Measurements from ENCODE around the gene SLC22A15.
"Not testable (repeated sequence)": the region's sequence is repeated elsewhere in the genome, so short reads cannot be mapped to it uniquely, and the experiment has no call there.

SLC22A15 gene

GRCh38 chr1:115982400-115982799, 6.1 kb downstream of the SLC22A15 start:
- DNase-seq, result no peak

DNA sequence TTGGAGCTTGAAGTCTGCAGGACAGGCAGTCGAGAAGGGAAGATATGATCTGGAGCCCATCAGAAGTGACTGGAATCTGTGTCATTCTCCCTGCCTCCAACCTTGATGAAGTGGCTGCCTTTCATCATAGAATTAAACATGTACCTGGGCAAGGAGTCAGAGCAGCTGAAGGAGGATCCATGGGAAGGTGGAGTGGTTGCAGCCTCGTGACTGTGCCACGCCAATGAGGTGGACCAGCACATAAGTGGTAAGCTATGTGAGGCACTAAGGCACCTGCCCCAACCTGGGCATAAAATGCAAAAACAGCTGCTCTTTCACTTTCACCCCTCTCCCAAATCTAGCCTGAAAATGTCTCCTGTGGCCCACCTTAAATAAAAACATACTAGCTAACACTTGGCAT, 7.3 kb downstream of the SLC22A15 start:
- DNase-seq, result no peak

DNA sequence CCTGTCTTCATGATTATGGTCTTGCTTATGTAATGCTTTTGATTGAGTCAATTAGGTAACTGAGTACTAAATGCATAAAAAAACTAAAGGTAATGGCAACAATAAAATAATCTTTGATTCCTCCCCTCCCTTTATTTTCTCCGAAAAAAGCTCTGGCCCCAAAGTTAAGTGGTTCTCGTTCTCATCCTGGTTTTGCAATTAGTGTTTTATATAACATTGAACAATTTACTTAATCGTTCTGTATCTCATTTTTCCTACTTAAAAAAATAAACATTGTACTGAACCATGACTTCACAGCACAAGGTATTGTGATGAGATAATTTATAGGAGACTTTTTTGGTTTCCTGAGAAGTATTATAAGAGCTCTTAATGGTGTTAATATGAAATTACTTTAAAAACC, 11.3 kb downstream of the SLC22A15 start:
- no peak for DNase-seq

DNA sequence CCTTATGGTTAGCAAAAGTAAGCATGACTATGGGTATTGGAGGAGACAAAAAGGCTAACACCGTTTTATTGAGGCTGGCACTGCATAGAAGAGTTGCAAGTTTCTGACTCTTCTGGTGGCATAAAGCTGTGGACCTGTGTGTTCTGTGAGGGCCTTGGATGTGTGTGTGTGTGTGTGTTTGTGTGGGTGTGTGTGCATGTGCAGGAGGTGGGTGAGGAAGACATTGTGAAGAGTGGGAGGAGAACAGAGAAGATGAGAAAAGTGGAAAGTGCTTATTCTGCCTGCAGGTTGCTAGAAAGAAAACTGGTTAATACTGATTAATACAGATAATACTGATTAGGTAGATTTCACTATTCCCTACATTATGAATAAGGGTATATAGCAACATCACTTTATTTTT, 12.6 kb downstream of the SLC22A15 start:
- no peak for DNase-seq

DNA sequence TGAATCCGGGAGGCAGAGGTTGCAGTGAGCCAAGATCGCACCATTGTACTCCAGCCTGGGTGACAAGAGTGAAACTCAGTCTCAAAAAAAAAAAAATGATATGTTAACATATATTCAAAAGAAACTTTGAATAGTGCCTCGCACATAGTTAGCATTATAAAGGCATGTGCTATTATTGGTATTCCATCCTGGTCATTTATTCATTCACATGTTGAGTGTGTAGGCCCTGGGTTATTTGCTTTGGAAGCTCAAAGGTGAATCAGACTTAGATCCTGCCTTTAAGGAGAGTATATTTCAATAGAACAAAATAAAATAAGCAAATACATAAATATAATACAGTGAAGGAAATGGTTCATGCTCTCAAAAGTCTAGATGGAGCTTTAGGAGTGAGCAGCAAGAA, 13.4 kb downstream of the SLC22A15 start:
- no peak for DNase-seq

DNA sequence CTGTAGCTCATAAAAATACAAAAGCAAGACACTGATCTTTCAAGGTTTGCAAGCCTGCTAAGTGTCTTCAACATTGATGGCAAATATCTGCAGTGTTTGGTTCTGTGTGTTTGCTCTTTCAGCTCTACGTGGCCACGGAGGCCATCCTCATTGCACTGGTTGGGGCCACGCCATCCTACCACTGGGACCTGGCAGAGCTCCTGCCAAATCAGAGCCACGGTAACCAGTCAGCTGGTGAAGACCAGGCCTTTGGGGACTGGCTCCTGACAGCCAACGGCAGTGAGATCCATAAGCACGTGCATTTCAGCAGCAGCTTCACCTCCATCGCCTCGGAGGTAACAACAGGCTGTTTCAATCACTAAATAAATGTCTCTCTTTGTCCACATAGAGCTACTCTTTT, 15.6 kb downstream of the SLC22A15 start:
- no peak for DNase-seq

- not testable (repeated sequence) for DNase-seq
Measured at GRCh38 chr1:115997921-115998320, 21.6 kb downstream of the SLC22A15 start.

GRCh38 chr1:116001739-116002487, 25.6 kb downstream of the SLC22A15 start:
- DNase-seq, result no peak

- no peak for DNase-seq
Measured at GRCh38 chr1:116002781-116003420, 26.6 kb downstream of the SLC22A15 start.

DNA sequence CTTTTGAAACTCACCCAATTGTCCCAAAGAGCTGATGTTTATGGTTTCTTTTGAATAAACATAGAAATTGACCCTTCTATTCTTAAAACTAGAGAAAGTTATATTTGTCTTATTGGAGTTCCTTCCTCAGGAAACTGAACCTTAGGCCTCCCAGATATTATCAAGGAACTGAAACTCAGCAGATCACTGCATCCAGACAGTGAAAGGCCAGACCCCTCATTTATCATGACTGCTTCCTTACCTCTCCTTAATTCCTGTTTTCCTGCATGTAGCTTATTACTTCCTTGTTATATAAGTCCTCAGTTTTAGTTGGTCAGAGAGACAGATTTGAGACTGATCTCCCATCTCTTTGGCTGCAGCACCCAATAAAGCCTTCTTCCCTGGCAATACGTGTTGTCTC, 27.5 kb downstream of the SLC22A15 start:
- no peak for DNase-seq

- no peak for DNase-seq
Measured at GRCh38 chr1:116006486-116006964, 30.2 kb downstream of the SLC22A15 start.

DNA sequence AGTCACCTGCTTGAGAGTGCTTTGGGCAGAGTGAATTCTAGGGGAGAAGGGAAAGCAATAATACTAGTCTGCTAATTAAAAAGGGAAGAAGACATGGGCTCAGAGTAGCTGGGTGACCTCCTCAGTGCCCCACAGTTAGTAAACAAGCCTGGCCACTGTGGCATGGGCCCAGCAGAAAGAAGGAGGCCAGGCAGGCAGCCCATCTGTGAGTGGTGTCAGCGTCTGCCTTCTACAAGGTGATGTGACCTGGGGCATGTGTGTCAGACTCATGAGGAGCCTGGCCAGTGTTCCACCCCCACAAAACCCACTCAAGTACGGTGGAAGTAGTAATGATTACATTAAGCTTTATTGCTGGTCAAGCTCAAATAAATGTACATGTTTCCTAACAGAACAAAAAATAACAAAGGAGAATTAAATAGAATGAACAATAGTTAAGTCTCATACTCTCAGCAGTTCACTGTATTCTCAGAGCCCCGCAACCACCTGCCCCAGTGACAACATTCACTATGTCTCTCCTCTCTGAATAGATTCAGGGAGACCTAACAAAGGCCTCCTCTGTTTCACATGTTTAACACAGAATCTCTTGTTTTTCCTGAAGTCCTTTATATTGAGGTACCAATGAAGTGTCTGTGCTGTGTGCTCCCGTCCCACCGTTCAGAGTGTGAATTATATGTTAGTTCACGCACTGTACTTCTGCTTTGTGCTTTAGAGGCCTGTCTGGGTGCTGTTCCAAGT, 32.5 kb downstream of the SLC22A15 start:
- no peak for DNase-seq

DNA sequence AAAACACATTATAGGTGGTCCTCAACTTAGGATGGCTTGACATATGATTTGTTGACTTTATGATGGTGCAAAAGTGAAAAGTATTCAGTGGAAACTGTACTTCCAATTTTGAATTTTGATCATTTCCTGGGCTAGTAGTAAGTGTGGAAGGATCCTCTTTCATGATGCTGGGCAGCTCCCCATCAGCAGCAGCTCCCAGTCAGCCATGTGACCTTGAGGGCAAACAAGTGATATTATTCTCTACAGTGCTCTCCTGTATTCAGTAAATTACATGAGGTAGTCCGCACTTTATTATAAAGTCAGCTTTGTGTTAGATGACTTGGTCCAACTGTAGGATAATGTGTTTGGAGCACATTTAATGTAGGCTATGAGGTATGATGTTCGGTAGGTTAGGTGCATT, 36.4 kb downstream of the SLC22A15 start:
- DNase-seq, result no peak

DNA sequence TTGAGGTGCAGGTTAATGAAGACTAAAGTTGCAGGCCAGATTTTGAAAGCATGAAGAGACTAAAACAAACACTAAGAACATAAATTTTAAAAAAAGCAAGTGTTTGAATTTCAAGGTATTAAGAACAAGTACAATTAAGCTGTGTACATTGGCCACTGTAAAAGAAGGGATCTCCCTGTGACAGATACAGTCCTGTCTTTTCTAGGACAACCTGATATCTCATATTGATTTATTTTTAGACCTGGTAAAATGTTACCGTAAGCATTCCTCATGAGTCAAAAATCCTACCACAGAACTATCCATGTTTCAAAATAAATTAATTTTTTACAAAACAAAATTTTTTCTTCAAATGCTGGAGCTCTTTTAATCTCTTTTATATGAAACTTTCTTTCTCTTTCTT, 39.4 kb downstream of the SLC22A15 start:
- no peak for DNase-seq

DNA sequence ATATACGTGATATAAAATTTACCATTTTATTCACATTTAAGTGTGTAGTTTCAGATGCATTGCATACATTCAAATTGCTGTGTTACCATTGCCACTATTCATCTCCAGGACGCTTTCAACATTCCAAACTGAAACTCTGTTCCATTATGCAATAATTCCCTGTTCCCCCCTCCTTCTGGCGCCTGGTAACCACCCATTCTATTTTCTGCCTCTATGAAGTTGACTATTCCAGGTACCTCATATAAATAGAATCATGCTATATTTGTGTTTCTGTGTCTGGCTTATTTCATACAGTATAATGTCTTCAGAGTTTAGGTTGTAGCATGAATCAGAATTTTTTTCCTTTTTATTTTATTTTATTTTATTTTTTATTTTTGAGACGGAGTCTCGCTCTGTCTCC, 41.7 kb downstream of the SLC22A15 start:
- no peak for DNase-seq

DNA sequence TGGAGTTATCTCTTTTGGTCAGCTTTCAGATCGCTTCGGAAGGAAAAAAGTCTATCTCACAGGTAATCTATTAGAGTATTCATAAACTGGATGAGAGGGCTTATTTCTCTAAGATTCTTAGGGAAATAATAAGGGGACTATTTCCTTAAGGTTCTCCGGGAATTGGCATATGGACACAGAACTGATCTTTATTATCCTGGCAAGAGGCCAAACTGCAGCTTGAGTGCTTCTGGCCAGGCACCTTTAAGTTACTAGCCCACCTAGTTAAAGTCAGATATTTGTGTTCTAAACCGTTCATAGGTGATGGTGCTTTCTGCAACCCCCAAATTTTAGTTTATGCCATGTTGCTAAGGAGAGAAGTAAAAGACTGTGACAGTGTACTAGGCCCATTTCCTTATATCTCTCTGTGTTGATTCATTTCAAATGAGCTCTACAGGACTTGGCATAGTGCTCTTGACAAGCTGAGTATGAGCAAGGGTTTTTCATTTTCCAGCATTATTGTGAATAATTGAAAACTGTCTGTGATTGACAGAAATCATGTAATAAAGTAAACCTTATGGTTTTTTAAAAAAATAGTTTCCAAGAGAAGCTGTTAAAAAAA, 43.4 kb downstream of the SLC22A15 start:
- DNase-seq, result peak; percentile 37

DNA sequence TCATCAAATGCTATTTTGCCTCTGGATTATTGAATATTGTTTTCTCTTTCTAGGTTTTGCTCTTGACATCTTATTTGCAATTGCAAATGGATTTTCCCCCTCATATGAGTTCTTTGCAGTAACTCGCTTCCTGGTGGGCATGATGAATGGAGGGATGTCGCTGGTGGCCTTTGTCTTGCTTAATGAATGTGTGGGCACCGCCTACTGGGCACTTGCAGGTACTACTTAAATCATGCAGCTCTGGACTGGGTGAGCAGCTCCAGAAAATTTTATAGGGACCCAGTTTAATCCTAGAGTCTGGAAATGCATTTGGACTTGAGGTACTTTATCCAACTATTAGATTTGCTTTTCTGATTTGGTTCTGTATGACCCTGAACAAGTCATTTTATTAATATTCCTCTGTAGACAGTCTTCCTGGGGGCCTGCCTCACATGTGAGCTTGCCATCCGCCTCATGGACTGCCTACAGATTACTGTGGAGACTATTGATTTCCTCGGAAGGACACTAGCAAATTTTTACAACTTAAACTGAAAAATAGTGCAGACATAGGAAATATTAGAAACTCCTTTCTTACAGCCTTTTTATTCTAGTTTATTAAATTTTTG, 44.5 kb downstream of the SLC22A15 start:
- DNase-seq, result peak; percentile 32

DNA sequence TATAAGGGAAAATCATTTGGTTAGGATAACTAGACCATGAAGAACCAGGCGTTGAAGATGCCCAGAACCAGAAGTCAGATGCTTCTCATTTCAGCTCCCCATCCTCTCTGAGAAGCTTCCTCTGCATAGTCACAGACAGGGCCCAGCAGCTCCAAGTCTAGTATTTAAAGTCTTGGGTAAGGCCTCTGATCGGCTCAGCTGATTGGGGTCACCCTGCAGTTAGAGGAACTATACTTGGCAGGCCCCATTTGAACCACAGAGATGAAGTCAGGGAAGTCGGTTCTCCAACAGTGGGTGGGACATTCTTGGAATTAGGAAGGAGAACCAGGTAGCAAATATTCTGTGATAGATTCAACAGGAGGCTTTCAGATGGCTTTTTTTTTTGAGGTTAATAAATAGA, 48.3 kb downstream of the SLC22A15 start:
- DNase-seq, result no peak

DNA sequence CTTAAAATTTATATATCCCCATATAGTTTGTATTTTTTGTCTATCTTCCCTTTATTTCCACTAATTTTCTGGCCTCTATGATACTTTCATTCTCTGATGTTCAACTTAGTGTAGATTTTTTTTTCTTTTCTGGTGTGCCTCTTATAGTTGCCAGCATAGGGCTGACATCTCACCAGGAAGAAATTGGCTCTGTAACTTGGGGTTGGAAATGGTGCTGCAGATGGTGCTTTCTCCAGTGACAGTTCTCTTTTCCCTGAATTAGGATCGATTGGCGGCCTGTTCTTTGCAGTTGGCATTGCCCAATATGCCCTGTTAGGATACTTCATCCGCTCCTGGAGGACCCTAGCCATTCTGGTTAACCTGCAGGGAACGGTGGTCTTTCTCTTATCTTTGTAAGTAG, 50.3 kb downstream of the SLC22A15 start:
- DNase-seq, result no peak

DNA sequence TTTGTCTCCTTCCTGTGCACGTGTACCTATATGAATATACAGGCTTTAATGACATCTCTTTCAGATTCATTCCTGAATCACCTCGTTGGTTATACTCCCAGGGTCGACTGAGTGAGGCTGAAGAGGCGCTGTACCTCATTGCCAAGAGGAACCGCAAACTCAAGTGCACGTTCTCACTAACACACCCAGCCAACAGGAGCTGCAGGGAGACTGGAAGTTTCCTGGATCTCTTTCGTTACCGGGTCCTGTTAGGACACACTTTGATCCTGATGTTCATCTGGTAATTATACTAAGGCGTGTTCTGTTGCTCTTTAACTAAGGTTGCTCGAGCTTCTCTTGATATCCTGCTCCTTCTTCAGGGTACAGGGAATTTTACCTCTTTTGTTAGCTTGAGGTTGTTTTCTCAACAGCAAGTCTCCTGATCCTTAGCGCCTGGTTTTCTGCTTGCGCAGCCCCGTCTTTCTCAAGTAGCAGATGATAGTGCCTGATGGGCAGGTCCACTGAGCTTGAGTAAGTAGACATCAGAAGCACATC, 55.1 kb downstream of the SLC22A15 start:
- no peak for DNase-seq

- DNase-seq, result peak; percentile 98
Measured at GRCh38 chr1:116033322-116033721, 57.0 kb downstream of the SLC22A15 start.

- no peak for DNase-seq
Measured at GRCh38 chr1:116036255-116036654, 59.9 kb downstream of the SLC22A15 start.

DNA sequence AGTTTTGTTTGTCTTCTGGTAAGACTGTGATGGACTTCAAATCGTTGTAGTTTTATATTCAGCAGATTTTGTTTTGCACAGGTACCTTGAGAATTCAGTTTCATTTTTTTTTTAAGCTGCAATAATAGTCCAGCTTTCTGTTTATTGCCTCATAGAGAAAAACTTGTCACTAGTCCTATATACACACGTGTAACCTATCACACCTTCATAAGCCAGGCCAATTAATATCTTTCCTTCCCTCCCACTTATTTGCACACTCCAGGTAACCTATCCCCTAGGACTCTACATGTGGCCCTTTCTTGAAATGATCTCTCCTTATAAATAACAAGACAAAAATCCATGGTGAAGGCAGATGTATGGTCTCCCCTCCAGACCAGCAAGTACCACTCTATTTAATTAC, 62.4 kb downstream of the SLC22A15 start:
- DNase-seq, result no peak

Measured in NCI-H1105 treated with DMSO at 0.1 percent for 48 hours (cell line).